GM19395 (cell line): Measurements from ENCODE around the gene SLIT3.

Source experiments
- ATAC-seq: cut with Tn5 transposase; IDR thresholded peaks from one replicate; pipeline ENCODE4 v1.9.1; 2021; ENCODE audit warnings: mild to moderate bottlenecking, moderate library complexity; ENCODE audit not compliant: unreplicated experiment

The SLIT3 gene

GRCh38 chr5:169050146-169050571 is 250.8 kb downstream of the SLIT3 start:
- ATAC-seq: no peak

GRCh38 chr5:169049712-169050111 is 251.2 kb downstream of the SLIT3 start:
- no peak for ATAC-seq

- no peak for ATAC-seq
Measured at GRCh38 chr5:169048181-169049125, 252.5 kb downstream of the SLIT3 start.

- no peak for ATAC-seq
Measured at GRCh38 chr5:169044962-169045361, 256.0 kb downstream of the SLIT3 start.

GRCh38 chr5:169041180-169041579 is 259.8 kb downstream of the SLIT3 start:
- no peak for ATAC-seq

GRCh38 chr5:169039592-169039991 is 261.3 kb downstream of the SLIT3 start:
- no peak for ATAC-seq

- no peak for ATAC-seq
Measured at GRCh38 chr5:169037466-169037865, 263.5 kb downstream of the SLIT3 start.

GRCh38 chr5:169036079-169036805 is 264.7 kb downstream of the SLIT3 start:
- ATAC-seq: no peak

- ATAC-seq: no peak
Measured at GRCh38 chr5:169029661-169030274, 271.2 kb downstream of the SLIT3 start.

- no peak for ATAC-seq
Measured at GRCh38 chr5:169029037-169029436, 271.9 kb downstream of the SLIT3 start.

GRCh38 chr5:169027501-169028061 is 273.4 kb downstream of the SLIT3 start:
- ATAC-seq: no peak

GRCh38 chr5:169025491-169025890 is 275.4 kb downstream of the SLIT3 start:
- ATAC-seq: no peak

GRCh38 chr5:169024421-169024820 is 276.5 kb downstream of the SLIT3 start:
- ATAC-seq: no peak

GRCh38 chr5:169022718-169023117 is 278.2 kb downstream of the SLIT3 start:
- no peak for ATAC-seq

GRCh38 chr5:169020102-169020501 is 280.8 kb downstream of the SLIT3 start:
- ATAC-seq: no peak

GRCh38 chr5:169018925-169019324 is 282.0 kb downstream of the SLIT3 start:
- ATAC-seq: no peak

- ATAC-seq: no peak
Measured at GRCh38 chr5:169015991-169016390, 284.9 kb downstream of the SLIT3 start.

GRCh38 chr5:169013846-169014245 is 287.1 kb downstream of the SLIT3 start:
- no peak for ATAC-seq

GRCh38 chr5:169013208-169013728 is 287.7 kb downstream of the SLIT3 start:
- ATAC-seq: no peak

GRCh38 chr5:169012450-169012849 is 288.5 kb downstream of the SLIT3 start:
- ATAC-seq: no peak

- no peak for ATAC-seq
Measured at GRCh38 chr5:169011451-169011850, 289.5 kb downstream of the SLIT3 start.
